DMS153 (cell line): ENCODE data around the gene SNX32.
"Not testable (repeated sequence)": the region's sequence is repeated elsewhere in the genome, so short reads cannot be mapped to it uniquely, and the experiment has no call there.

ENCODE experiments used
- DNase-seq: peaks from one replicate; lab custom pipeline; 2025; lab: John Stamatoyannopoulos, UW

Gene SNX32

DNA sequence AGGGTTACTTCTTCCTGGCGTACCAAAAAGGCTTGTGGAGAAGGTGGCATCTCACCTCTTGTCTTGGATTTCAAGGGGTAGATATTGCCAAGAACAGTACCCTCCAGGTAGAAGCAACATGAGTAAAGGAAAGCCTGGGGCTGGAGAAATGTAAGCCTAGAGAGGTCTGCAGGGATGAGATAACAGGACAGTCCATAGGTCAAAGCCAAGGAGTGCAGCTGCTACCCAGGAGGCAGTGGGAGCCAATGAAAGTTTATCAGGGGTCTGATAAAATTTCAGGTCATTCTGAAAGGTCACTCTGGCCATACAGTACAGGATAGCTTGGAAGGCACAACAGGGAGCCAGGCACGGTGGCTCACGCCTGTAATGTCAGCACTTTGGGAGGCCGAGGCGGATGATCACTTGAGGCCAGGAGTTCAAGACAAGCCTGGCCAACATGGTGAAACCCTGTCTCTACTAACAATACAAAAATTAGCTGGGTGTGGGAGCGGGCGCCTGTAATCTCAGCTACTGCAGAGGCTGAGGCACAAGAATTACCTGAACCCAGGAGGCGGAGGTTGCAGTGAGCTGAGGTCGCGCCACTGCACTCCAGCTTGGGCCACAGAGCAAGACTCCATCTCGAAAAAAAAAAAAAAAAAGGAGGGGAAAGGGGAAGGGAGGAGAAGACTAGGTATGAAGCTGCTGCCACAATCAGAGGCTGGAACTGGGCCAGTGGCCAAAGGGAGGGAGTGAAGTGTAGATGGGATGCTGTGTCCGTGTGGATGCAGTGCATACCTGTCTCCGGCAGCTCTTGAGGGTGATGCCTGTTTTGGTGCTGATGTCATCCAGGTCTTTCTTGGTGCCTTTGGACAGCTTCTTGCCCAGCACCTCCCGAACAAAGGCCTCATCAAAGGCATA lies 53.3 kb downstream of the SNX32 start:
- no peak for DNase-seq

DNA sequence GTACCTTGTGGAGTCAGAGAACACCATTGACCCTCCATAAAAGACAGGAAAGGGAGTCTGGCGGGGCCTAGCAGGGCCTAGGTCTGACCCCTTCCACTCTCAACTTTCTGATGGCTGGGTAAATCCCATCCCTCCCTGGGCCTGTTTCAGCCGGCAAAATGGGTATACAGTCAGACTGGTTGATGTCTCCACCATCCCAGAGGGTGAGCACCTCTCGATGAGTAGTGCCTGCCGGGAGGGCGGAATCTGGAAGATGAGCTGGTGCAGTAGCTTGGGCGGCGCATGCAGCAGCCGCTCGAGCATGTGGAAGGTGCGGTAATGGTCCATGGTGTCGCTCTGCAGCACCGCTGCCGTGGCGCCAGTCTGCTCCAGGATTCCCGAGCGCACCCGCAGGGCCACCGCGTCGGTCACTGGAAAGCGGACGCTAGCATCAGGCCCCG lies 54.0 kb downstream of the SNX32 start:
- no peak for DNase-seq

GRCh38 chr11:65888163-65888814 lies 54.5 kb downstream of the SNX32 start, which contains the start of gene FIBP:
FIBP (minus strand) TSS chr11:65888471; CDS start chr11:65888418, 53 bp downstream.
- peak; percentile 96 for DNase-seq

DNA sequence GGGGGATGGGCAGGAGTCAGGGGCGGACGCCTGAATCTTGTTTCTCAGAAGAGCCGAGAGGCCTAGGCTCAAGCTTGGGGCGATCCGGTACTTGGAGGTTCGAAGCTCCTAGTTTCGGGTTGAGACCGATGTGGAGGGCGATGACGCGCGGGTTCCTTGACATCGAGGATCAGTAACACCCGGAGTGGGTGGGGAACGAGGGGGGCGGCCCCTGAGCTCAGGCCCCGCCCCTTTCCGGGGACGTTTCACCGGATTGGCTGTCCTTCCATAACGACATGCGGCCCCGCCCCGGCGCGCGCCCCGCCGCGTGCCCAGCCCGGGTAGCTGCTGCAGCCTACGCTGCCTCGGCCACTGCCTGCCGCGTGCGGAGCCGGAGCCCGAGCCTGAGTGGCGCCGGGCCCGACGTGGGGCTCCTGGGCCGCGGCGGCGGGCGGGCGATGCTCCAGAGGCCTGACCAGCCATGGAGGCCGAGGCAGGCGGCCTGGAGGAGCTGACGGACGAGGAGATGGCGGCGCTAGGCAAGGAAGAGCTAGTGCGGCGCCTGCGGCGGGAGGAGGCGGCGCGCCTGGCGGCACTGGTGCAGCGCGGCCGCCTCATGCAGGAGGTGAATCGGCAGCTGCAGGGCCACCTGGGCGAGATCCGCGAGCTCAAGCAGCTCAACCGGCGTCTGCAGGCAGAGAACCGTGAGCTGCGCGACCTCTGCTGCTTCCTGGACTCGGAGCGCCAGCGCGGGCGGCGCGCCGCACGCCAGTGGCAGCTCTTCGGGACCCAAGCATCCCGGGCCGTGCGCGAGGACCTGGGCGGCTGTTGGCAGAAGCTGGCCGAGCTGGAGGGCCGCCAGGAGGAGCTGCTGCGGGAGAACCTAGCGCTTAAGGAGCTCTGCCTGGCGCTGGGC lies 56.8 kb downstream of the SNX32 start, which contains the start of gene CCDC85B:
Gene CCDC85B, plus strand, starts transcription at position 350 of the 895 bp plus-strand sequence. Its CDS starts 111 bp downstream, at position 461.
- peak; percentile 90 for DNase-seq

- no peak for DNase-seq
Observed at GRCh38 chr11:65891219-65892136, 57.7 kb downstream of the SNX32 start.

- DNase-seq: not testable (repeated sequence)
Observed at GRCh38 chr11:65892137-65892540, 58.4 kb downstream of the SNX32 start.

- DNase-seq: no peak
Observed at GRCh38 chr11:65892661-65893317, 59.0 kb downstream of the SNX32 start.

- DNase-seq: no peak
Observed at GRCh38 chr11:65894034-65894591, 60.4 kb downstream of the SNX32 start.

DNA sequence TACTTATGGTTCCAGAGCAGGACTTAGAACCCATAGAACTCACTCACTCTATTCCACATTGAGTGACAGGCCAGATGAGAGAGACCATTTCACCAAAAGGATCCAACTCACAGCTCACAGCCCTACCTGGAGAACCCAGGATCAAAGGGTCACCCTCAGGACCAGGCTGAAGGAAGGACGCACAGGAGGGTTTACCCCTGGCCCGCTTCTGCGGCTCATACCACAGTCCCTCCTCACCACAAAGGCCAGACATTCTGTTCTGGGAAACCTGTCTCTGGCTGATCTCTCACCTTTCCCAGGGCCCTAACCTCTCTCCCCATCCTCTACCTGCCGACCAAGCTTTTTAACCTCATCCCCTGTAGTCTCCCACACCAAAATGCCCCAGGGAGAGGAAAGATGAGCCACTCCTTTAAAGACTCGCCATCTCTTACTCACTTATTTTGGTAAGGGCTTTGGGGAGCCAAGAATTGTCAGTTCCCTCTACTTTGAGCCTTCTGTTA lies 61.8 kb downstream of the SNX32 start:
- no peak for DNase-seq

- no peak for DNase-seq
Observed at GRCh38 chr11:65896034-65896999, 62.6 kb downstream of the SNX32 start.

DNA sequence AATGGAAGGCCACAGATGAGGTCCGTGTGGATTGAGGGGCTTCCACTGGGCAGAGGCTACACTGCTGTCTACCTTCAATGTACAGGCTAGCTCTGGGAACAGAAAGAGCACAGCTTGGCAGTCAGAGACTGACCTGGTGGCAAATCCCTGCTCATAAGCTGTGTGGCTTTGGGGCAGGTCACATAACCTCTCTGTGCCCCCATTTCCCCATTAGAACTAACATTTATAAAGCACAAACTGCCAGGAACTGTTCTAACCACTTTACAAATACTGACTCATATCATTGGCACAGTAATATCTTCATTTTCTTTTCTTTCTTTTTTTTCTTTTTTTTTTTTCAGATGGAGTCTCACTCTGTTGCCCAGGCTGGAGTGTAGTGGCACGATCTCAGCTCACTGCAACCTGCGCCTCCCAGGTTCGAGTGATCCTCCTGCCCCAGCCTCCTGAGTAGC lies 63.3 kb downstream of the SNX32 start:
- DNase-seq: no peak

DNA sequence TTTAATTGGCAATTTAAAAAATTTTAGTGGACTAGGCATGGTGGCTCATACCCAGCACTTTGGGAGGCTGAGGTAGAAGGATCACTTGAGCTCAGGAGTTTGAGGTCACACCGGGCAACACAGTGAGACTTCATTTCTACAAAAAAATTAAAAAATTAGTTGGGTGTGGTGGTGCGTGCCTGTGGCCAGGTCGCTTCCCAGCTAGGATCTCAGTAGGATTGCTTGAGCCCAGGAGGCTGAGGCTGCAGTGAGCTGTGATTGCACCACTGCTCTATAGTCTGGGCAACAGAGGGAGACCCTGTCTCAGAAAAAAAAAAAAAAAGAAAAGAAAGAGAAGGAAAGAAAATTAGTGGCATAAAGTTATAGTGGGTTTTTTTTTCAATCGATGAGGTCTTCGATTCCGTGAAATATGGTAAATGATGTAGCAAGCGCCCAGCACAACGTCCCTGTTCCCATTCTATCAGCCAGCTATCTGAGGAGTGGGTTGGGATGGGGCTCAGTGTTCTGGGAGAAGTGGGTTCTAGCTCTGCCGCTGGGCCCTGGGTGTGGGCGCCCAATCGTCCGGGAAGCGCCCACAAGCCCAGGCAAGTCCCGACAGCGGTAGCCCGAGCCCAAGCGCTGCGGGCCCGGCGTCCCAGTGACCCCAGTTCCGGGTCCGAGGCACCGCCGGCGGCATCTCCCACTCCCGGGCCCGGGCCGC lies 65.0 kb downstream of the SNX32 start:
- no peak for DNase-seq

- DNase-seq: no peak
Observed at GRCh38 chr11:65899356-65900124, 65.8 kb downstream of the SNX32 start.

- DNase-seq: peak; percentile 52
Observed at GRCh38 chr11:65900125-65900898, 66.5 kb downstream of the SNX32 start, which contains the start of gene FOSL1. FOSL1 (minus strand) TSS chr11:65900388; CDS start chr11:65900339, 49 bp downstream.

DNA sequence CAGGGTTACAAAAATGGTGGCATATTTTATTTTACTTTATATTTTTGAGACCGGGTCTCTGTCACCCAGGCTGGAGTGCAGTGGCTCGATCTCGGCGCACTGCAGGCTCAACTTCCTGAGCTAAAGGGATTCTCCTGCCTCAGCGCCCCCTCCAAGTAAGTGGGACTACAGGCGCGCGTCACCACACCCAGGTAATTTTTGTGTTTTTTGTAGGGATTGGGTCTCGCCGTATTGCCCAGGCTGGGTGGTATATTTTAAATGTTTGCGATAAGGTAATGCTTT lies 67.1 kb downstream of the SNX32 start:
- DNase-seq: no peak

GRCh38 chr11:65903068-65903481 lies 69.3 kb downstream of the SNX32 start:
- DNase-seq: no peak
